ENCODE data around the gene PARVA.
A peak's percentile ranks its signal among the peaks of the same experiment; 100 is the strongest.
"Not testable (repeated sequence)": the region's sequence is repeated elsewhere in the genome, so short reads cannot be mapped to it uniquely, and the experiment has no call there.

PARVA gene

GRCh38 chr11:12377106-12377823 lies at the start of gene PARVA:
TSS of gene PARVA (plus strand) at chr11:12377571. CDS start at chr11:12377648, 77 bp downstream.
- DNase-seq: peak in 1 of 2 experiments; percentile 53

DNA sequence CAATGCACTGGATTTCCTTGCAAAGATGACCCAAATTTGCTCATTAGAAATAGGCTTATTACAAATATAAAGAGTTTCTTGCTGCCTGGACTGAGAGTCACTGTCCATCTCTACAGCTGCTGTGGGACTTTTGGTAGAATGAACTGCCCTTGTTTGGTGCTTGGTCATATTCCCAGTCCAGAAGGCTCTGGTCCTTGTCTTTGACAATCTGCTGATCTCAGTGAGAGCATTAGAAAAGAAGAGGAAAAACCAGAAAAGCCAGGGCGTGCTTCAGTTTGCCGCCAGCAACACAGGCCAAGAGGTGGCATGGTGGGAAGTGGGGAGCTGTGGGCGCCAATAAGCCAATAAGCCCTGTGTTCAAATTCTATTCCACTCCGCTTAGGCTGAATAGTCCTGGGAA lies 48.2 kb upstream of the PARVA start:
- DNase-seq: no peak

DNA sequence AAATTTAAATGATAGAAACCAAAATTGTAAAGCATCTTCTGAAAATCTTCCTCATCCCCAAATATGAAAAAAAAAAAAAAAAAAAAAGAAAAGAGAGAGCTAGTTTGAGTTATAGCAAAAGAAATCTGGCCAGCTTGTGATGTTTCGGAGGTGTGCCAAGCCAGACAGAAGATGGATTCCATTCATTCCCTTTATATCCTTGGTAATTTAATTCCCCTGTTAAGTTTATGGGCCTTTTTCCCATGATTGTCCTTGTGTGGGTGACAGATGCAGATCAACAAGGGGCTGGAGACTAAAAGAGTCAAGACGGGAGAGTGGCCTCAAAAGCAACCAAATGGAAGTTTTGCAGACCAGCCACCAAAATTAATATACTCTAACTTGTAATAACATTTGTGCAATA lies 47.6 kb upstream of the PARVA start:
- no peak for DNase-seq

GRCh38 chr11:12330485-12331231 lies 46.7 kb upstream of the PARVA start:
- no peak for DNase-seq

DNA sequence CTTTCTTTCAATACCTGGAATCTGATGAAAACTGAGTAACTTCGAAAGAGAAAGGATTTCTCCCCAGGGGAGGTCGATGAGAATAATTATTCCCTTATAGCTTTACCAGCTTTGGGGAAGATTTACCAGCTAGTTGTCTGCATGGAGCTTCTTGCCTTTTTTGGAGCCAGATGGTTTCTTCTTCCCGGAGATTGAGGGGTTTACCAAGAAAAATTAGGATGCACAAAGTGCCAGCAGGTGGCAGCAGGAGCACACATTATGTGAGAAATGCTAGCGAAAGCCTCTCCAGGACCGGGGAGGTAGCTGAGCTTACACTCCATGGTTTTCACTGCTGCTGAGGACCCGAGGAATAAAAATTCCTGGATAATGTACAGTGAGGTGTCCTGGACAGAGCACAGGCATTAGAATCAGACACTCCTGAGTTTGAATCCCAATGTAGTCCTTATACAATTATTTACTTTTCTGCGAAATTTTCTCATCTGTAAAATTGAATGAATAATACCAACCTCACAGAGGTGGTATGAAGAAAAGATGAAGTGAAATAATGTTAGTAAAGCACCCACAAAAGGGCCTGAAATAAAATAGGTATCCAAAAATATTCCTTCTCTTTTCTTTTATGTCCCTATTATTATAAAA lies 46.0 kb upstream of the PARVA start:
- peak; percentile 74 to 91 for DNase-seq

DNA sequence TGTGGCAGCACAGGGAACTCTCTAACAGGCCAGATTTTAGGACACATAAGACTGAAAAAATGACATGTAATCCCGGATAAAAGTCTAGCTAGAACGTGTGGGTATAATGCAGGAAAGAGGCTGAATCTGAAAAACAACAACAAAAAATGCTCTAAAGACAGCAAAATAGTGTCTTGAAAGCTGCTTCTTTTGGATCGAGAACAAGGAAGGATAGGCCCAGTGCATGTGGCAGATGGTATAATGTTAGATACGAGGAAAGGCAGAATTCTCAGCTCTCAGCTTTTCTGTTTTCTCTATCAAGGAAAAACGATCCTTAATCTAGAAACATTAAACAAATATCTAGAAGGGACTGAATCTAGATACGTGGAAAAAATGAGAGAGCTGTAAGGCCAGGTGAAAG lies 33.8 kb upstream of the PARVA start:
- no peak for DNase-seq

- DNase-seq: no peak
Measured at GRCh38 chr11:12353534-12353933, 23.8 kb upstream of the PARVA start.

- no peak for DNase-seq
Measured at GRCh38 chr11:12354750-12355545, 22.4 kb upstream of the PARVA start.

- no peak for DNase-seq
Measured at GRCh38 chr11:12356944-12357655, 20.3 kb upstream of the PARVA start.

GRCh38 chr11:12357697-12358096 lies 19.7 kb upstream of the PARVA start:
- not testable (repeated sequence) for DNase-seq

DNA sequence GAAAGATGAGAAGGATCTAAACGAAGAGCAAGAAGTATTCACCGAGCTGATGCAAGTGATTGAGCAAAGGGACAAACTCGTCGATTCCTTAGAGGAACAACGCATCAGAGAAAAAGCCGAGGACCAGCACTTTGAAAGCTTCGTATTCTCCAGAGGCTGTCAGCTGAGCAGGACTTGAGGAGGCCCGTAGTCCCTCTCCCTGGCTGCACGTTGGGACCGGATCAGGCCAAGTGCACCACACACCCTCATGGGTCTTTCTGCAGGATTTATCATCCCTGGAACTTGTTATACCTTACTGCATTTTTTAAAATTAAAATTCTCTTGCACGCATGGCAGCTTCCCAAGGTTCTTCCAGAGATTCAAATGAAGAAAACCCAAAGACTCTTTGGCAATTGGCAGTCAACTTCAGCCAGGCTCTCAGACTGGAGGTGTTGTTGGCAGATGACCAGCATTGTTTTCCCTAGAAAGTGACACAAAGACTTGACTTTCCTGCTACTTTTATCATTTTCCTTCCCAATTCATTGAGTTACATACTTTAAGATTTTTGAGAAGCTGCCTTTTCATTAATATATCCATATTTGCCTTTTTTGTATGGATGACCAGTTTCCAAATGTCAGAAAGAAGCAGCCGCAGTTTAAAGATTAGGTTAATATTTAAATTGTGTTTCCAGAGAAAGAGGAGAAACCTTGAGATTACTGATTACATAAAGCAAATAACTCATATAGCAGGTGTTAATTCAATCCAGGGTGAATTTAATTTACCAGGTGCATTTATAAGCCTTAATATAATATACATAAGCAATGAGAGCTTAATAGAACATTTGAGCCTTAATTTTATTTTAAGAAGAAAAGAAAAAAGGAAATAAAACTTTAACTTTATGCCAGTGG lies 18.8 kb upstream of the PARVA start:
- no peak for DNase-seq

DNA sequence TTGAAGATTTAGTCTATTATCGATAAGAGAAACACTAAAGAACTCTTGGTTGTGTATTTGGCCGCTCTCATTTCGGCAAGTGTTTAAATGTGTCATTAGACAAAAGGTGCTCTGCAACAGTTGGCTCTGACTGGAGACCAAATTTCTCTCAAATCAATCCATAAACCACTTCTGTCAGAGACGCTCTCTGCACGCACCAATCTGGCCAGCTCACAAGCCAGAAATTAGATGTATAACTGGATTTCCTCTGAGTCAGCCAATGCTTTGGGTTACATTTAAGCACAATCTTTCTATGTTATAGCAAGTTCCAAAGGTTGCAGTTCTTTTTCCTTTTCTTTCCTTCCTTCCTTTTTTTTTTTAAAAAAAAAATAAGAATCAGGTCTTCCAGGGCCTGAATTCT lies 17.6 kb upstream of the PARVA start:
- DNase-seq: no peak

DNA sequence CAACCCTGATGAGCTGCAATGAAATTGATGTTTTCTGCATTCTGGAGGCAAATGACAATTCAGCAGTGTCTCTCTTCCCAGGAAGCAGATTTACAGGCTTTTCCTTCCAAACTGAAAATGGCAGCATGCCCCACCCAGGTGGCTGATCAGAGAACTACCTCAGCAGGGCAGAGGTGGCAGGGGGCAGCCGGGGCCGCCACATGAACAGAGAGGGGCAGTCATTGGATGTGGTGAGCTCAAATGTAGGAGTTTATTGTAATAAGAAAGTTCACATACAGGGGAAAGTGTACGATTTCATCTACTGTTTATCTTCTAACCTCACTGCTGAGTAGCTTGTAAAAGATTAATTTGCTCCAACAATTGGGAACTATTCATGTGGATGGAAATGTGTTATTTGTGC lies 15.7 kb upstream of the PARVA start:
- no peak for DNase-seq

GRCh38 chr11:12362857-12363256 lies 14.5 kb upstream of the PARVA start:
- no peak for DNase-seq

DNA sequence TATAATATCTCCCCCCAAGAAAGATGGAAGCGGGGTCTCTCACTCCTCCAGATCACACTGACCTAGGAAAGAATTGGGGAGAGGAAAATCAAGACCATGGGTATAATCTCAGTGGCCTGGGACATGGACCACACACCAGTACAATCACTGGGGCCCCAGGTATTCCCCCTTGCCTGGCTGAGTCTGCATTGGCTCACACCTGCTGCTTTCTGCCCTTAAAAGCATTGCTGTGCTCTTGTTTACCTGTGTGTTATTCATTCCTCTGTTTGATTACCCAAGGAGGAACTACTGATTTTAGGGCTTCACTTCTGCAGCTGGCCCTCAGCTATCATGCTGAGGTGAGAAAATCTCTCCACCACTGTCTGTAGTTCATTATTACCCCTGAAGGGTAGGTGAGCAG lies 14.0 kb upstream of the PARVA start:
- DNase-seq: no peak

DNA sequence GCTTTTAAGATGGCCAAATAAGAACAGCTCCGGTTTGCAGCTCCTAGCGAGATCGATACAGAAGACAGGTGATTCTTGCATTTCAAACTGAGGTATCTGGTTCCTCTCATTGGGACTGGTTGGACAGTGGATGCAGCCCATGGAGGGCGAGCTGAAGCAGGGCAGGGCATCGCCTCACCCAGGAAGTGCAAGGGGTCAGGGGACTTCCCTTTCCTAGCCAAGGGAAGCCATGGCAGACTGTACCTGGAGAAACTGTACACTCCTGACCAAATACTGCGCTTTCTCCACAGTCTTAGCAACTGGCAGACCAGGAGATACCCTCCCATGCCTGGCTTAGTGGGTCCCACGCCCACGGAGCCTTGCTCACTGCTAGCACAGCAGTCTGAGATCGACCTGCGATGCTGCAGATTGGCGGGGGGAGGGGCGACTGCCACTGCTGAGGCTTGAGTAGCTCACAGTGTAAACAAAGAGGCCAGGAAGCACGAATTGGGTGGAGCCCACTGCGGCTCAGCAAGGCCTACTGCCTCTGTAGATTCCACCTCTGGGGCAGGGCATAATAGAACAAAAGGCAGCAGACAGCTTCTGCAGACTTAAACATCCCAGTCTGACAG lies 11.3 kb upstream of the PARVA start:
- DNase-seq: not testable (repeated sequence)

DNA sequence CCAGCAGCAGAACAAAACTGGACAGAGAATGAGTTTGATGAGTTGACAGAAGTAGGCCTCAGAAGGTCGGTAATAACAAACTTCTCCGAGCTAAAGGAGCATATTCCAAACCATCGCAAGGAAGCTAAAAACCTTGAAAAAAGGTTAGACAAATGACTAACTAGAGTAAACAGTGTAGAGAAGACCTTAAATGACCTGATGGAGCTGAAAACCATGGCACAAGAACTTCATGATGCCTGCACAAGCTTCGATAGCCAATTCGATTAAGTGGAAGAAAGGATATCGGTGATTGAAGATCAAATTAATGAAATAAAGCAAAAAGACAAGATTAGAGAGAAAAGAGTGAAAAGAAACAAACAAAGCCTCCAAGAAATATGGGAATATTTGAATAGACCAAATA lies 10.3 kb upstream of the PARVA start:
- not testable (repeated sequence) for DNase-seq

GRCh38 chr11:12372111-12372510 lies 5.3 kb upstream of the PARVA start:
- no peak for DNase-seq

GRCh38 chr11:12375720-12376119 lies 1.7 kb upstream of the PARVA start:
- DNase-seq: no peak

- DNase-seq: no peak
Measured at GRCh38 chr11:12376259-12377081, 901 bp upstream of the PARVA start.
